Neural cell (in vitro differentiated cells): ENCODE measurements around the gene NT5C2. TPM values are rescaled to one million over a fixed set of nuclear protein-coding genes. Genes with fewer than 3 reads are reported as not detected.
A peak's percentile ranks its signal among the peaks of the same experiment; 100 is the strongest.

Source experiments
- H2AFZ ChIP-seq: fragments of 200-600, 300-800 bp; sonication (generic), shearing (Covaris generic); 2 replicates; pipeline ENCODE4 v1.6.0; 2014; ENCODE audit warnings: low read depth, mild to moderate bottlenecking, antibody characterized with exemption, low read length, moderate library complexity
- H3F3A ChIP-seq: fragments of 200-600 bp; shearing (Covaris generic); 2 replicates; pipeline ENCODE4 v1.6.1; 2016; ENCODE audit warnings: mild to moderate bottlenecking, moderate library complexity, mixed read lengths, antibody characterized with exemption, low read length; ENCODE audit not compliant: insufficient read depth, poor library complexity, severe bottlenecking
- H3K27ac ChIP-seq: fragments of 200-600, 300-800 bp; sonication (generic), shearing (Covaris generic); 2 replicates; pipeline ENCODE4 v1.5.1; 2014; ENCODE audit warnings: mild to moderate bottlenecking, low read length, moderate library complexity
- H3K27me3 ChIP-seq: fragments of 300-800, 200-600 bp; sonication (generic), shearing (Covaris generic); 2 replicates; pipeline ENCODE4 v1.6.0; 2014; ENCODE audit warnings: mild to moderate bottlenecking, low read depth, low read length, moderate library complexity; ENCODE audit not compliant: insufficient read depth
- H3K36me3 ChIP-seq: fragments of 300-800, 200-600 bp; sonication (generic), shearing (Covaris generic); 2 replicates; pipeline ENCODE4 v1.5.1; 2014; ENCODE audit warnings: mild to moderate bottlenecking, antibody characterized with exemption, low read length, moderate library complexity; ENCODE audit not compliant: insufficient read depth
- H3K4me2 ChIP-seq: fragments of 300-800, 200-600 bp; sonication (generic), shearing (Covaris generic); 2 replicates; pipeline ENCODE4 v1.6.0; 2014; ENCODE audit warnings: mild to moderate bottlenecking, low read length
- H3K4me3 ChIP-seq: fragments of 300-800, 200-600 bp; sonication (generic), shearing (Covaris generic); 2 replicates; pipeline ENCODE4 v1.5.1; 2014; ENCODE audit warnings: mild to moderate bottlenecking, low read length, moderate library complexity
- H3K79me2 ChIP-seq: fragments of 200-600 bp; shearing (Covaris generic); replicated peaks from 2 replicates; pipeline ENCODE4 v1.6.0; 2014; ENCODE audit warnings: mild to moderate bottlenecking, low read length, moderate library complexity; ENCODE audit not compliant: insufficient read depth
- H3K9ac ChIP-seq: fragments of 300-800, 200-600 bp; sonication (generic), shearing (Covaris generic); 2 replicates; pipeline ENCODE4 v1.6.1; 2016; ENCODE audit warnings: mild to moderate bottlenecking, low read length, mixed read lengths
- H3K9me2 ChIP-seq: fragments of 200-600 bp; shearing (Covaris generic); 2 replicates; pipeline ENCODE4 v1.6.1; 2016; ENCODE audit warnings: mild to moderate bottlenecking, low read length, mixed read lengths; ENCODE audit not compliant: insufficient read depth
- H3K9me3 ChIP-seq: fragments of 200-600, 300-800 bp; sonication (generic), shearing (Covaris generic); 2 replicates; pipeline ENCODE4 v1.6.1; 2016; ENCODE audit warnings: mild to moderate bottlenecking, mixed run types, low read length, moderate library complexity, mixed read lengths
- H4K20me1 ChIP-seq: fragments of 200-600 bp; shearing (Covaris generic); 2 replicates; pipeline ENCODE4 v1.6.1; 2016; ENCODE audit warnings: mild to moderate bottlenecking, mixed run types; ENCODE audit not compliant: insufficient read depth
- EP300 ChIP-seq: fragments of 450-650 bp; conservative IDR thresholded peaks from 2 replicates; pipeline ENCODE4 v1.6.1; 2014; ENCODE audit warnings: antibody characterized with exemption, mild to moderate bottlenecking, moderate library complexity; ENCODE audit not compliant: poor library complexity, severe bottlenecking
- EZH2 ChIP-seq: fragments of 200-600, 300-800 bp; shearing (Covaris generic), sonication (generic); IDR thresholded peaks from 2 replicates; pipeline ENCODE4 v1.6.1; 2014; ENCODE audit warnings: antibody characterized with exemption, low read length, borderline replicate concordance, mild to moderate bottlenecking; ENCODE audit not compliant: insufficient read depth, poor library complexity, severe bottlenecking
- MXI1 ChIP-seq: fragments of 450-650 bp; conservative IDR thresholded peaks from 2 replicates; pipeline ENCODE4 v1.6.1; 2014; ENCODE audit warnings: antibody characterized with exemption, mild to moderate bottlenecking; ENCODE audit not compliant: poor library complexity, severe bottlenecking
- POLR2AphosphoS5 ChIP-seq: IDR thresholded peaks from 2 replicates; pipeline ENCODE4 v1.6.1; 2012
- RAD21 ChIP-seq: fragments of 450-650 bp; conservative IDR thresholded peaks from 2 replicates; pipeline ENCODE4 v1.6.1; 2014; ENCODE audit warnings: antibody characterized with exemption, mild to moderate bottlenecking, moderate library complexity
- SMC3 ChIP-seq: fragments of 450-650 bp; conservative IDR thresholded peaks from 2 replicates; pipeline ENCODE4 v1.6.1; 2014; ENCODE audit warnings: antibody characterized with exemption, mild to moderate bottlenecking, moderate library complexity; ENCODE audit not compliant: poor library complexity
- TAF1 ChIP-seq: IDR thresholded peaks from 2 replicates; pipeline ENCODE4 v1.6.1; 2012; ENCODE audit warnings: low read depth
- polyA plus RNA-seq: library from polyadenylated mRNA; depleted of rRNA; stranded (reverse); fragments of >200 nt; gene quantifications from 2 replicates; pipeline ENCODE4 v1.2.3, GENCODE V29; 2014
- TF ChIP-seq, protein P1 (sequence below): IDR thresholded peaks from 2 replicates; pipeline ENCODE4 v1.6.1; 2012; ENCODE audit warnings: borderline replicate concordance
- TF ChIP-seq, protein P2 (sequence below): fragments of 450-650 bp; IDR thresholded peaks from 2 replicates; pipeline ENCODE4 v1.5.1; 2014; ENCODE audit warnings: antibody characterized with exemption, mild to moderate bottlenecking, moderate library complexity; ENCODE audit not compliant: poor library complexity, severe bottlenecking

Gene NT5C2
- polyA plus RNA-seq, 1 donor from 2014 or later, result 190 TPM

DNA sequence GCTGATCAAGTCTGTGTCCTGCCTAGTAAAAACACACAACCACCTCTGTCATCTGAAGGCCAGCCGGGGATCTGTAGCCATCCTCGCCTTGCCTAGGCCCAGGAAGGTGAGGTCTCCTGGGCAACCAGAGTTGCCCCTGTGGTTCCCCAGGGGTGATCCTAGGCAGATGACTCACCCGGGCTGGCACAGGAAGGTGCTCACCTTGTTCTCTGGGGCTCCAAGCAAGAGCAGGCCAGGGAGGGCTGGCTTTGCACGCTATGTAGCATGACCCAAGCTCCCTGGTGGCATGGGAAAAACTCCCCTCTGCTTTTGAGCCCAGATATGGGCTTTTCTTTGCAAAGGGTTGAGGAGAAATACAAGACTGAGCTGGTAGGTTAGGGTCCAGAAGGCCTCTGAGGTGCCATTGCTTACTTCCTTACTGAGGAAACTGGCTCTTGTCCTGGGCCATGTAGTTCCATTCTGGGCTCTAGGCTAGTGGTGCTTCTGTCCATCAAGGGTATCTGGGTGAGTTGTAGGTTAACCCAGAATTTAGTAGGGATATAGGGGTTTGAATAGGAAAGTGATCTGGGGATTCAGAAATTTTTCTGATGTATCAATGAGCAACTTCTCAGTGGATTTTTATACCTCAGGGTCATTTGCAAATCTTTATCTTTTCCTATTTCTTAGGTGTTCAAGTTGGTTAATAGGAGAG is 112.0 kb downstream of the NT5C2 start:
- Histone ChIP-seq H3F3A (no peaks in the 10 kb centered on the region), H3K27ac (no peak overlapping the region), H3K36me3 (peaks cover 6% of the 10 kb centered on the region), H3K9me3 (no peaks in the 10 kb centered on the region), H3K9me2 (no peaks in the 10 kb centered on the region), H3K79me2 (no peaks in the 10 kb centered on the region), H2AFZ (no peak overlapping the region), H4K20me1 (no peaks in the 10 kb centered on the region), H3K9ac (no peak overlapping the region), H3K4me3 (no peak overlapping the region), H3K4me2 (no peak overlapping the region), H3K27me3 (no peaks in the 10 kb centered on the region)
- TF ChIP-seq RAD21 (no peak), EZH2 (no peak), POLR2AphosphoS5 (peak; percentile 7), TAF1 (no peak), MXI1 (no peak)
- TF ChIP-seq, protein P1, sequence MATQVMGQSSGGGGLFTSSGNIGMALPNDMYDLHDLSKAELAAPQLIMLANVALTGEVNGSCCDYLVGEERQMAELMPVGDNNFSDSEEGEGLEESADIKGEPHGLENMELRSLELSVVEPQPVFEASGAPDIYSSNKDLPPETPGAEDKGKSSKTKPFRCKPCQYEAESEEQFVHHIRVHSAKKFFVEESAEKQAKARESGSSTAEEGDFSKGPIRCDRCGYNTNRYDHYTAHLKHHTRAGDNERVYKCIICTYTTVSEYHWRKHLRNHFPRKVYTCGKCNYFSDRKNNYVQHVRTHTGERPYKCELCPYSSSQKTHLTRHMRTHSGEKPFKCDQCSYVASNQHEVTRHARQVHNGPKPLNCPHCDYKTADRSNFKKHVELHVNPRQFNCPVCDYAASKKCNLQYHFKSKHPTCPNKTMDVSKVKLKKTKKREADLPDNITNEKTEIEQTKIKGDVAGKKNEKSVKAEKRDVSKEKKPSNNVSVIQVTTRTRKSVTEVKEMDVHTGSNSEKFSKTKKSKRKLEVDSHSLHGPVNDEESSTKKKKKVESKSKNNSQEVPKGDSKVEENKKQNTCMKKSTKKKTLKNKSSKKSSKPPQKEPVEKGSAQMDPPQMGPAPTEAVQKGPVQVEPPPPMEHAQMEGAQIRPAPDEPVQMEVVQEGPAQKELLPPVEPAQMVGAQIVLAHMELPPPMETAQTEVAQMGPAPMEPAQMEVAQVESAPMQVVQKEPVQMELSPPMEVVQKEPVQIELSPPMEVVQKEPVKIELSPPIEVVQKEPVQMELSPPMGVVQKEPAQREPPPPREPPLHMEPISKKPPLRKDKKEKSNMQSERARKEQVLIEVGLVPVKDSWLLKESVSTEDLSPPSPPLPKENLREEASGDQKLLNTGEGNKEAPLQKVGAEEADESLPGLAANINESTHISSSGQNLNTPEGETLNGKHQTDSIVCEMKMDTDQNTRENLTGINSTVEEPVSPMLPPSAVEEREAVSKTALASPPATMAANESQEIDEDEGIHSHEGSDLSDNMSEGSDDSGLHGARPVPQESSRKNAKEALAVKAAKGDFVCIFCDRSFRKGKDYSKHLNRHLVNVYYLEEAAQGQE, result no peak
- TF ChIP-seq, protein P2, sequence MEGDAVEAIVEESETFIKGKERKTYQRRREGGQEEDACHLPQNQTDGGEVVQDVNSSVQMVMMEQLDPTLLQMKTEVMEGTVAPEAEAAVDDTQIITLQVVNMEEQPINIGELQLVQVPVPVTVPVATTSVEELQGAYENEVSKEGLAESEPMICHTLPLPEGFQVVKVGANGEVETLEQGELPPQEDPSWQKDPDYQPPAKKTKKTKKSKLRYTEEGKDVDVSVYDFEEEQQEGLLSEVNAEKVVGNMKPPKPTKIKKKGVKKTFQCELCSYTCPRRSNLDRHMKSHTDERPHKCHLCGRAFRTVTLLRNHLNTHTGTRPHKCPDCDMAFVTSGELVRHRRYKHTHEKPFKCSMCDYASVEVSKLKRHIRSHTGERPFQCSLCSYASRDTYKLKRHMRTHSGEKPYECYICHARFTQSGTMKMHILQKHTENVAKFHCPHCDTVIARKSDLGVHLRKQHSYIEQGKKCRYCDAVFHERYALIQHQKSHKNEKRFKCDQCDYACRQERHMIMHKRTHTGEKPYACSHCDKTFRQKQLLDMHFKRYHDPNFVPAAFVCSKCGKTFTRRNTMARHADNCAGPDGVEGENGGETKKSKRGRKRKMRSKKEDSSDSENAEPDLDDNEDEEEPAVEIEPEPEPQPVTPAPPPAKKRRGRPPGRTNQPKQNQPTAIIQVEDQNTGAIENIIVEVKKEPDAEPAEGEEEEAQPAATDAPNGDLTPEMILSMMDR, result no peak

DNA sequence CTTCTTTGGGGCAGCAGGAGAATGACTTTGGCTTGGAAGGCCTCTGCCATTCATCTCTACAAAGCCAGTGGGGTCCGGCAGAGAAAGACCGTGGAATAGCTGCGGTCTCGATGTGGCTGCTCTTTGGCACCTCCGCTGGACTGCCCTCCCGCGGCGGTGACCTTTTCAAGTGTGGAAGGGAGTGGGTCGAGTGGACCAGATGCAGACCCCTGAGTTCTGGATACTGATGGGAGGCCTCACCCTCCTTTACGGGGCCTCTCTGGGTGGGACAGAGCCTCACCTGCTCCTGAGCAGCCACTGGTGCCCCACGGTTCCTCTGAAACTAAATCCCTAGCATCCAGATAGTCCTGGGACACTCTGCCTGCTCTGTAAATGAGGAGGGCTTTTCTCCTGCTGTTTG is 113.1 kb downstream of the NT5C2 start:
- TF ChIP-seq EP300 (no peak), MXI1 (no peak), RAD21 (no peak), EZH2 (no peak), SMC3 (no peak), POLR2AphosphoS5 (no peak)
- TF ChIP-seq, protein P1, result no peak
- TF ChIP-seq, protein P2, result no peak
- Histone ChIP-seq H3K36me3 (peaks cover 6% of the 10 kb centered on the region), H3K27me3 (no peaks in the 10 kb centered on the region), H3K9me3 (no peaks in the 10 kb centered on the region), H3K27ac (no peak overlapping the region), H3K79me2 (no peaks in the 10 kb centered on the region), H3K9me2 (no peaks in the 10 kb centered on the region), H3K4me2 (no peak overlapping the region), H3K4me3 (no peak overlapping the region), H3F3A (no peaks in the 10 kb centered on the region), H2AFZ (no peak overlapping the region), H4K20me1 (no peaks in the 10 kb centered on the region), H3K9ac (no peak overlapping the region)
